GM21825 (cell line): ENCODE measurements around the gene CACNA1I.

Experiments
- ATAC-seq: cut with Tn5 transposase; IDR thresholded peaks from one replicate; pipeline ENCODE4 v1.9.1; 2021; ENCODE audit warnings: mild to moderate bottlenecking, moderate library complexity; ENCODE audit not compliant: unreplicated experiment

Gene CACNA1I

GRCh38 chr22:39713799-39714290 lies 143.3 kb downstream of the CACNA1I start:
- ATAC-seq, result no peak

DNA sequence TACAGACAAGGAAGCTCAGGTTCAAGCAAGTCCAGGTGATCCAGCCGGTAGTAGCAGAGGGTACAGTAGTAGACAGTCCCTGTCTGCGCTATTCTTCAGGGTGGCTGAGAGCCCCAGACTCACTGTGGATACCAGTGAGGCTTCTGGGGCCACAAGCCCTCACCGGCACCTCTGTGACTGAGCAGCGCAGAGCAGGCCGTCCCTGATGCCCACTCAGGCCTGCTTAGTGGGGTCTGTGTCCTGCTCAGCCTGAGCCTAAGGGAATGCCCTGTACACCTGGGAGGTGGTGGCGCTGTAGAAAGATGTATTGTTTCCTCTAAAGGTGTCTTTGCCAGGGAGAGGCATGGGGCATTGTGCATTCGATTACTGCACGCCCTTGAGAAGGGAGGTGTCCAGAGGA lies 143.8 kb downstream of the CACNA1I start:
- ATAC-seq, result no peak

DNA sequence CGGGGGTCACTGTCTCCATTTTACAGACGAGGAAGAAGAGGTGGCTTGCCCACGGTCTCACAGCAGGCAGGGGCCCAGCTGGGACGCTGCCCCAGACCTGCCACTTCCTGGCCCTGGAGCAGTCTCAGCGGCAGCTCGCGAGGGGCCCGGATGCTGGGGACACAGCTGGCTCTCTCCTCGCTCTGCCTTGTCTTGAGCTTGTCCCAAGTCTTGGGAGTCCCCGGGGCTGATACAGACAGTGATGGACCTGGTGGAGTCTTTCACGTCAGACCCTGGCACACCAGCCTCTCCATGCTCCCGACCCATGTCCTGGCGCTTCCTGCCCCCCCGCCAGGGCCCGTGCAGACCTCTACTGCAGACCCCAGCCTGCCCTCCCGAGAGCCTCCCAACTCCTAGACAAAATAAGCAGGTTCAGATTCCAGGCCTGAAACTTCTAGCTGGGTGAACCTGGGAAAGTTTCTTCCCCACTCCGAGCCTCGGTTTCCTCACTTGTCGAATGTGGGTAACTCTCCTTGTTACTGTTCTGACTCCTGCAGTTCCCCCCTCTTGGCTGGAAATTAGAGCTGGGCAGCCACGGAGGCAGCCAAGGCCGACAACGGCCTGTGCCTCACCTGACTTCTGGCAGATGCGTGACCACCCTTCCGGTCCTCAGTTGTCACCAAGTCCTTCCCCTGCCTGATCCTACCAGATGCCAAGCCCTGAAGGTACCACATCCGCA lies 145.4 kb downstream of the CACNA1I start:
- no peak for ATAC-seq

GRCh38 chr22:39716534-39716933 lies 146.0 kb downstream of the CACNA1I start:
- ATAC-seq, result no peak

DNA sequence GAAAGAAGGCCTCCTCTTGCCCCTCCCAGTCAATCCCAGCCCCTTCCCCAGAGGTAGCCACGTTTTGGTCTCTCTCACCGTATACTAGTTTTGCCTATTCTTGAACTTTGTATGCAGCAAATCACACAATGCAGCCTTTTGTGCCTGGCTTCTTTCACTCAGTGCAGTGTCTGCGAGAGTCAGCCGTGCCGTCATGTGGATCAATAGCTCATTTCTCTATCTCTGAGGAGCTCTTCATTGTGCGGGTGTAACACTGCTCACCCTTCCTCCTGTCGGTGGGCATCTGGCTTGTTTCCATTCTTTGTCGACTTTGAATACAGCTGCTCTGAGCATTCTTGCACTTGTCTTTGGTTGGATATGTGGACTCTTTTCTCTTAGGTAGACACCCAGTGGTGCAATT lies 146.5 kb downstream of the CACNA1I start:
- ATAC-seq, result no peak

GRCh38 chr22:39718206-39718605 lies 147.7 kb downstream of the CACNA1I start:
- ATAC-seq, result no peak

DNA sequence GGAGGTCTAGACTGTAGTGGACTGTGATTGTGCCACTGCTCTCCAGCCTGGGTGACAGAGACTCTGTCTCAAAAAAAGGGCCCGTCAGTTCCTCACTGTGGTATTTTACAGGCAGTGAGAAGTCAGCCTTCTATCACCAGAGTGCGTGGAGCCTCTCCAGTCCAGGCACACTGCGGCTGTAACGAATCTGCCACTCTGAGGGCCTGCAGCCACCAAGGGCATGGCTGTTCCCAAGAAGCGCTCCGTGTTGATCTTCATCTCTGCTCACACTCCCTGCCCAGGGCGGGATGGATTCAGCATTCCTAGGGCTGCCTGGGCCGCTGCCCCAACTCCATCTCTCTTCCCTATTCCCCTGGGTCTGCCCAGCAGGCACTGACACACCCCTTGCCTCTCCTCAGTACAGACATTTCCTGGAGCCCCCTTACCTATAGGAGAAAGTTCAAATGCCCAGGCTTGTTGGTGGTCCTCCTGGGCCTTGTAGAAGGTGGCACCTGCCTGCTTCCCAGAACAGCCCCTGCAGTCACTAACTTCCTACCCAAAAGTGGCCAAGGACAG lies 148.4 kb downstream of the CACNA1I start:
- no peak for ATAC-seq

GRCh38 chr22:39719559-39720450 lies 149.3 kb downstream of the CACNA1I start:
- no peak for ATAC-seq

- ATAC-seq, result no peak
Observed at GRCh38 chr22:39721206-39722031, 150.9 kb downstream of the CACNA1I start.

GRCh38 chr22:39722032-39722325 lies 151.4 kb downstream of the CACNA1I start:
- no peak for ATAC-seq

GRCh38 chr22:39722501-39722900 lies 151.9 kb downstream of the CACNA1I start:
- no peak for ATAC-seq

DNA sequence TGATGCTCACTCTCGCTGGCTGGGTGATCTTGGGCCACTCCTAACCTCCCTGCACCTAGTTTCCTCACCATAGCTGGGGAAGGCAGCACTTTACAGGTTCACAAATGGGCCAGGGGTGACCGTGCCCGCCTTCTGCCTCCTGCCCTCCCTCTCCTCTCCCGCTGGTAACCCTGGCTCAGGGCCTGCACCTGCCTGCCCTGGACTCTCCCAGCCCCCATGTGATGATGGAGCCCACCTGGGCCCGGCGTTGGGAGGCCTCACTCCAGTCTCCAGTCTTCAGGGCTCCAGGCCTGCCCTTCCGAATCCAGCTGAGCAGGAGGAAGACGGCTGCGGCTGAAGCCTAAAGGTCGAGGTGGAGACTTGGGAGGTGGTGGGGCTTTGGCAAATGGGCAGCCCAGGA lies 152.9 kb downstream of the CACNA1I start:
- ATAC-seq, result no peak

DNA sequence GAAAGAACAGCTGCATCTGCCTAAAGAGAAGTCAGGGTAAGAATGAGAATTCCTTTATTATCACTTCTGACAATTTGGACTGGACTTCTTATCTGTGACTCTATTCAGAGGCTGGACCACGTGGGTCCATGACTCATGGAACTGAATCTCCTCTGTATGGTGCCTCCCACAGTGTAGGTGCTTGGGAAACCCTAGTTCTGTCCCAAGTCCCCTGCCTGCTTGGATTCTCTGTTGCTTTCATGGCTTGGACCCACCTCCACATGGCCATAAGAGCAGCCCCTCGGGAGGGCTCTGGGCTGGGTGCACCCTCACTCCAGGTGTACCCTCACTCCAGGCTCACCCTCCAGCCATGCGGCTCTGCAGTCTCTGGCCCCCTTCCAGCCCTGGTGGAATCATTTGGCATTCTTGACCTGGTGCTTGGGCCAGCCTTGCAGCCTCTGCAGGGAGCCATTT lies 153.4 kb downstream of the CACNA1I start:
- no peak for ATAC-seq

- no peak for ATAC-seq
Observed at GRCh38 chr22:39724390-39724789, 153.8 kb downstream of the CACNA1I start.

- no peak for ATAC-seq
Observed at GRCh38 chr22:39724857-39725256, 154.3 kb downstream of the CACNA1I start.

DNA sequence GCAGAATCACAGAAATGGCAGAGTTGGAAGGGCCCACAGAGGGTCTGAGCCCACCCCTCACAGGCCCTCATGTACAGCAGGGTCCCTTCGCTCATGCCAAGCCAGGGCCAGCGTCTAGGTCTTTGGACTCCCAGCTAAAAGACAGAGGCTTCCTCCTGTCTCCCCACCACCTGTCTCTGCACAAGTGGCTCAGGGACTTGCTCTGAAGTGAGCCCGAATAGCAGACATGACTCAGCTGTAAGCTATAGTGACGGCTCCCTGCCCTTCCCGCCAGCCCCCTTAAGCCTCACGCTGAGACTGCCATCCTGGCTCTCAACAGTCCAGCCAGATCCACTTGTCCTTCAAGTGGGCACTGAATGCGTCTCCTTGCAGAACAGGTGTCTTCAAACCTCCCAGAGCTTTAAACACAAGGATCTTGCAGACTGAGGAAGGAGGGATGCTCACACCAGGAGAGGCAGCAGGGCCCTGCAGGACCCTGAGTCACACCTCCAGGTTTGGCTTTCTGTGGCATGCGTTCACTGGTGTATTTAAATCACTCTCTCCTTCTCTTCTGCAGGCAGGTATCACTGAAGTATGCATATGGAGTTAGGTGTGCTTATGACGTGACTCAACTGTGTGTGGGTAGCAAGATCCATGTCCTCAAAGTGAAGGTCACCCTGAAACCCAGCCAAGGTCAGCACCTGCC lies 154.9 kb downstream of the CACNA1I start:
- no peak for ATAC-seq

- ATAC-seq, result no peak
Observed at GRCh38 chr22:39727541-39727940, 157.0 kb downstream of the CACNA1I start.

DNA sequence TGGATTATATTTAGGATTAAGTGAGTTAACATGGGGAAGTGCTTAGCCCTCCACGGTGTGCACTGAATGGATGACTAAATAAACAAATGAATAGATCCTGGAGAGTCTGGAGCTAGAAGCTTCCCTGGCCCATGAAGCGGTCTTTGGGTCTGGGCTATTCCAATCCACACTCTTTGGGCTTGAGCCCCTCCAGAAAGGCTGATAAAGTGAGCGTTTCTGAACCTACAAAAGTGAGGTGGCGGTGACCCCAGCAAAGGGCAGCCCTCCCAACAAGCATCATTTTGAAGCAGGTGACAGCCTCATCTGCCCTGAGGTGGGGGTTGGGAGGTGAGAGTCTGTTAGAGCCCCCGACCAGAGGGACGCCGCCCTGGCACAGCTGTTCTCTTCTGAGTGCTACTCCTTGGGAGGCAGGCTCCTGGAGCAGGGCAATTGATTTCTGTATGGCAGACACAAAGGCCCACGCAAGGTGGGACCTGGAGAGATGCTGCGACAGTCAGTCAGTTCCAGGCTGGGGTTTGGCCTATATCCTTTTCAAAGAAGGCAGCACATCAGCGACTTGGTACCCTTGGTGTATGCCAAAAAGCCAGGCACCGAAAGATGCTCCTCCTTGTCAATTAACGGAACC lies 157.8 kb downstream of the CACNA1I start:
- ATAC-seq, result no peak

DNA sequence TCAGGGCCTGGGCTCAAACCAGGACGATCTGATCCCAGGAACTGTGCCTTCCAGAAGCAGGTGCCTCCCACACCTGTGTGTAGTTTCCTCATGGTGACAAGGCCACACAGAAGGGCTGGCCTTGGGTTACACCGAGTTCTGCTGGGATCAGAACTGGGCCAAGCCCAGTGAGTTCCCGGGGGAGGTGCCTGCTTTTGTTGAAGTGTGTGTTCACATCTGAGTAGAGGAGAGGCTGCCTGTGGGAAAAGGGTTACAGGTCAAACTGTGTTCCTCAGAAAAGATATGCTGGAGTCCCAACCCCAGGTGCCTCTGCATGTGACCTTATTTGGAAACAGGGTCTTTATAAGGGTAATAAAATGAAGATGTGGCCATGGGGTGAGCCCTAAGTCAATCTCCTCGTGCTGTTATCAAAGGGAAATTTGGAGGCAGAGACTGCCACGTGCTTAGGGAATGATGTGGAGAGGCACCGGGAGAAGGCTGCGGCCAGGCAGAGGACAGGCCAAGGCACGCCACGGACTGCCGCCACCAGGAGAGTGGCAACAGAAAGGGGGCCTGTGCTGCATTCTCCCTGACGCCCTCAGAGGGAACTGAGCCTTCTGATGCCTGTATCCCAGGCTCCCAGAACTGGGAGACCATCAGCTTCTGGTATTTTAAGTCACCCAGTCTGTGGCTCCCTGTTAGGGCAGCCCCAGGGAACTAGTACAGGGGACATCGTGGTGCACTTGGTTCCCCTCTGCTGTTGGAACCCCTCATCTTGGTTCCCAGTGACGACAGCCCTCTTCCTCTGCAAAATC lies 158.8 kb downstream of the CACNA1I start:
- no peak for ATAC-seq
